ENCODE results near the gene PCSK5.

DNA sequence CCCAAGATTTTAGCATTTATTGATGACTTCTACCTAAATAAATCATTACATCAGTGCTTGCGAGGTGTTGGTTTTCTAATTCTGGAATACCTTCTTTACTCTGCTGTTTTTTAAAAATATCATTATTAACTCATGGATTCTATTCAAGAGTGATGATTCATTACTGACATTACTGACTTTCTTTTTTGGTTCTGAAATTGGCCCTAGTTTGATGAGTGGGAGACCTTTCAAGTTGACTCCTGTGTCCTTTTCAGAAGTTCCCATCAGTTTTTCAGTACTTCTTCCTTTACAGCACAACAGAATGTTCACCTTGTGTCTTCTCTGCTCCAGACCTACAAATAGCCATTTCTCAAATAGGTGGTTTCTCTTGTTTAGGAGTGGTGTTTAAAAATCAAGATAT, 114.1 kb downstream of the PCSK5 start:
- TF ChIP-seq, protein P1, sequence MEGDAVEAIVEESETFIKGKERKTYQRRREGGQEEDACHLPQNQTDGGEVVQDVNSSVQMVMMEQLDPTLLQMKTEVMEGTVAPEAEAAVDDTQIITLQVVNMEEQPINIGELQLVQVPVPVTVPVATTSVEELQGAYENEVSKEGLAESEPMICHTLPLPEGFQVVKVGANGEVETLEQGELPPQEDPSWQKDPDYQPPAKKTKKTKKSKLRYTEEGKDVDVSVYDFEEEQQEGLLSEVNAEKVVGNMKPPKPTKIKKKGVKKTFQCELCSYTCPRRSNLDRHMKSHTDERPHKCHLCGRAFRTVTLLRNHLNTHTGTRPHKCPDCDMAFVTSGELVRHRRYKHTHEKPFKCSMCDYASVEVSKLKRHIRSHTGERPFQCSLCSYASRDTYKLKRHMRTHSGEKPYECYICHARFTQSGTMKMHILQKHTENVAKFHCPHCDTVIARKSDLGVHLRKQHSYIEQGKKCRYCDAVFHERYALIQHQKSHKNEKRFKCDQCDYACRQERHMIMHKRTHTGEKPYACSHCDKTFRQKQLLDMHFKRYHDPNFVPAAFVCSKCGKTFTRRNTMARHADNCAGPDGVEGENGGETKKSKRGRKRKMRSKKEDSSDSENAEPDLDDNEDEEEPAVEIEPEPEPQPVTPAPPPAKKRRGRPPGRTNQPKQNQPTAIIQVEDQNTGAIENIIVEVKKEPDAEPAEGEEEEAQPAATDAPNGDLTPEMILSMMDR (IDR thresholded peaks at IDR 0.05), result no peak
- TF ChIP-seq POLR2A (IDR thresholded peaks at IDR 0.05) (no peak), EP300 (IDR thresholded peaks at IDR 0.05) (no peak)

Data from stomach (tissue), 4 donors.